GM19452 (cell line): ENCODE measurements around the gene SANBR.
"Not testable (repeated sequence)": the region's sequence is repeated elsewhere in the genome, so short reads cannot be mapped to it uniquely, and the experiment has no call there.

Experiments
- ATAC-seq: cut with Tn5 transposase; IDR thresholded peaks from one replicate; pipeline ENCODE4 v1.9.1; 2021; ENCODE audit not compliant: unreplicated experiment

SANBR gene

DNA sequence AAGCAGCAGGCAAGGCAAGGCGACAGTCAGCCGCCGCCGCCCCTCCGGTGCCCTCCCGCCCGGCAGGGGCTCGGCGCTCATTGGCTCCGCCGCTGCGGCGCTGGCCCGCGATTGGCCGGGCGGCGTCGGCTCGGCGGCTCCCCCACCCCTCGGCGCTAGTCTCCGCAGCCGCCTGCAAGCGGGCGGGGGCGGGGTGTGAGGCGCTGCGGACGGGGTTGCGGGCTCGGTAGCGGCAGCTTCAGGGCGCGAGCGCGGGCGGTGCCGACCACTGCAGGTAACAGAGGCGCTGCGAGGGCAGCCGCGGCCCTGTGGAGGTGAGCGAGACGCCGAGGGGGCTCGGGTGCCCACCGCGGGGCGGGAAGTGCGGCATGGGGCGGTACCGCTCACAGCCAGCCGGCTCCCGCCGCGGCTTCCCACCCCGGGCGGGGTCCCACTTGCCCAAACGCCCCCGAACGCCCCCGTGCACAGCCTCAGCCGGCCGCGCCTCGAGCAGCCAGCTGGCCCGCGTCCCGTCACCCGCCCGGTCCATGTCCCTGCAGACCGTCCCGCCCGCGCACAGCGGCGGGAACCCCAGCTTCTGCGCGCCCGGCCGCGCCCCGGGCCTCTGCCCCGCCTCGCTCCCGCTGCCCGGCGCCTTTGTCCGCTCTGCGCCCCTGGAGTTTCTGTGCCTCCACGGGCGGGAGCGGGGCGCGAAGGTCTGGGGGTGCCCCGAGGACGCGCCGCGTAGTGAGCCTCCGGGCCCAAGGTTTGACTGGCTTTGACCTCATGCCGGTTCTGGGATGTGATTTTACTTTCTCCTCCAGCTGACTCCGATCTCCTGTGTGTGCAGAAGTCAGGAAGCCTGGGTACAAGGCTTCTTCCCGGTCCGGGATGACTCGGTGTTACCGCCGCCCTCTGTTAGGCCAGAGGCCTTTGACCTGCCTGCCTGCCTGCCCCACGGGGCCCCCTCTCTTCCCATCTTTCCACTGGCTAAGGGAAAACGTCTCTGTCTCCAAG, at the start of gene SANBR:
SANBR (plus strand) TSS at position 158 of the 996 bp plus-strand sequence. CDS start 4,480 bp downstream, outside the sequence.
- peak; percentile 97 for ATAC-seq

DNA sequence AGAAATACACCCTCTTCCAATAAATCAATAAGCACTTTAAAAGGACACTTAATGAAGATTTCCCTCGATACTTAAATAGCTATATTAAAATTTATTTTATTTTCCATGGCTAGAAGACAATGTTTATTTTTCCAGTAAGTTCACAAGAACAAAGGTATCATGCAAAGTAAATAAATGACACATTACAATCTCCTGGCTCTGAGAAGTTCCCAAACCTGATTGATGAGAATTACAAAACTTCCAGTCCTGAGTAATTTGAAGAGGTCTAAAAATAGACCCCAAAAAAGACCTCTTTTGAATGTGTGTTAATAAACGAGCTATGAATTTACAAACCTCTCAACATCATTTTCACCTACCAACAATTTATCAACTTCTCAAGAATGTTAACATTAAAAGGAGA, 49.7 kb upstream of the SANBR start:
- no peak for ATAC-seq

DNA sequence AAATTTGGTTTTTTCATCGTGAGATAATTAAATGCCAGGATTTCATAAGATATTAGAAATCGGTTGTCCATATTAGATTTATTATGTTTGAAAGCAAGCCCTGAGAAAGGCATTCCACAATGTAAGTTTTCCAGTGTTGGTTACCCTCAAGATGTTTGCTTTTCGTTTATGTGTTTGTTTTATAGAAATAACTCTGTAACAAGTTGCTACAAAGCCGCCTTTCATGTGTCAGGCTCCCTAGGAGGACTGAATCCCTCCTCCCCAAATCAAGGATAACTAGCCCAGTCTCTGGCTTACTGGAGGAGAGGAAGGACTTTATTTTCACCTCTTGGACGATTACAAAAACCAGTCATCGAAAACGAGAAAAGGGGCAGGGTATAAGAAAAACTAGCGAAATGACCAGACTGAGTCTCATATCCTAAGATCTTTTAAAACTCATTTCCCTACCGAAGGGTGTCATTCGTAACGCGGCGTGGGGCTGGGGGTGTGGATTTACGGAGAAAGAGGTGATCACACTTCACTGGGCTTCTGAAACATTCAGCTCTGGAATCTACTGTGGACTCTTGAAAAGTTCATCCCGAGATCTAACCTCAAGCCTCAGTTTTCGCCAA, 49.2 kb upstream of the SANBR start:
- peak; percentile 9 for ATAC-seq

DNA sequence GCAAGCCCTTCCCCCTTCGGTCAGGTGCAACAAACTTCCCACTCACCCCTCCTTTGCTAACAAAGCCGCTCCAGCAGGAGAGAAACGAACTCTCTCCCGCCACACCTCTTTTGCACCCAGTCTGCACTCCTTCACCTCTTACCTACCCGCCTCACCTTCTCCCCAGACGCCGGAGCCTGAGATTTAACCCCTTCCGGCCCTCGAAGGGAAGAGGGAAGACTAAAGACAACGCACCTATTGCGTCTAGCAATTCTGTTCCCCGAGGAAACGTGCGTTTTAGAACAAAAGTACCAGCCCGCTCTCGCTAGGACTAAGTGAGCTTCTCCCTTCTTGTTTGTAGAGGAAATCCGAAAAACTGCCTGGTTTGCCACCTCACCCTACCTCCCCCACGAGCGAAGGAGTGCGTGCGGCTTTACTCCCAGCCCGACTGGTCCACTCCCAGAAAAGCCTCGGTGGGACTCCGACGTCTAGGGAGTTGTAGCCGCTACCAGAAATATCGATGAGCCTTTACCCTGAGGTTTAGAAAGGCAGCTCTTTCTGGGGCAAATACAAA, 48.6 kb upstream of the SANBR start:
- ATAC-seq: peak; percentile 62

DNA sequence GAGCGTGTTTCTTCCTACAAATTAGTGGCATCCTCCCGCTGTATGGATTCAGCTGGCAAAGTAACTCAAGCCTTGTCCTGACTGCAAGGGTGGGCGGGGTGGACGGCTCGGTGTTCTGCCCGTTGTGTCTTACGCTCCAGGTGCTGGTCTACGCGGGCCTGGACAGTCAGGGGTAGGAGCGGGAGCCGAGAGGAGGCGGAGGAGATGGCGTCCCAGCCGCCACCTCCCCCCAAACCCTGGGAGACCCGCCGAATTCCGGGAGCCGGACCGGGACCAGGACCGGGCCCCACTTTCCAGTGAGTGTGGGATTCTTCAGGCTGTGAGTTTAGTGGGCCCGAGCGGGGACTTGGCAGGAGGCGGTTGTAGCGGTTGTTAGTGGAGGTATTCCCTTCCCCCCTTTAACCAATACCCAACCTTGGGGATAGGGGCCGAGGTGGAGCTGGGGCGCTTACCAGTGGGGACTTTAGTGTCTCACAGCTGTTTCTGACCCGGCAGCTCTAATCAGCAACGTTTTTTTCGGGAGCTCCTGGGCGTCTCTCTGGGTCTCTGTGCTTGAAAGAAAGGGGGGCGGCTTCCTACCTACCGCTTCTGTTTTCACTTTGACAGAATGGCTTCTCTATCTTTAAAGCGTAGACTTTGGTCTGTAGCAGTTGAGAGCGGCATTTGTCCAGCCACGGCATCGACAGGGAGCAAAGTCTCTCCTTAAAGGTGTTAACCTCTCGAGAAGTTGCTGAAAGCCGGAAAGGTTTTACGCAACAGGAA, 47.9 kb upstream of the SANBR start, which contains the start of the genes PEX13 and PUS10:
PEX13 (plus strand) TSS at position 165 of the 762 bp plus-strand sequence; CDS start at position 205, 40 bp downstream.
PUS10 (minus strand) TSS at position 700 of the 762 bp plus-strand sequence. CDS start 6,365 bp downstream, outside the sequence.
- ATAC-seq: peak; percentile 62

DNA sequence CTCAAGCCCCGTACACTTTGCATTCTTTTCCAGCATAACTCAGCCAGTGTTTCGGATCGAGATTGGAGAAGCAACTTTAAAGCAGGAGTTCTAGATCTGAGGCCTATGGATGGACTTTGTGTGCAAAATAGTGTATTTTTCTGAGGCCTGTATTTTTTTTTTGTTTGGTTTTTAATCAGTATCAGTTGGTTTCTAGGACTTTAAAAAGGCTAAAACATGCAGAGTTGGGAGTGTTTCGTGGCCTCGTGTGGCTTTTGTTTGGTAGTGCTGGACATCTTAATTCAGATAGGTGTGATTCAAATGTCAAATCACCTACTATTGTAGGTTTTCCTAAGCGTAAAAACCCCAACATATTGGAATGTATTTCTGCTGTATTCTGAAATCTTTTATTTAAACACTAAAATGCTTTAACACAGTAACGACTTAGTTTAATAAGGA, 47.3 kb upstream of the SANBR start:
- ATAC-seq: no peak

DNA sequence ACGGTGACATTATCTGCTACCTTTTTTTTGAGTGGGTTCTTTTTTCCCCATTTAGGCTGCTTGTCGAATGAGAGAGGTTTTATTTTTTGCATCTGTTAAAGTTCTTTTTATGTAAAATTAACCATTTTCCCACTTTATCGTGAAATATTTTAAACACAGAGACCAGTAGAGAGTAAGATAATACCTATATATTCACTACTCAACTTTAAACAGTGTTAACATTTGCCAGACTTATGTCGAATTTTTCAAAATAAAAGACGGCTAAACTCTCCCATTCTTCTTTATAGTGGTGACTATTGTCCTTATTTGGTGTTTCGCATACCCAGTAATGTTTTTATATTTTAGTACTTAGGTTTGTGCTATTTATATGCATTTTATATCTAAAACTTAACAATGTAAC, 46.9 kb upstream of the SANBR start:
- ATAC-seq: no peak

DNA sequence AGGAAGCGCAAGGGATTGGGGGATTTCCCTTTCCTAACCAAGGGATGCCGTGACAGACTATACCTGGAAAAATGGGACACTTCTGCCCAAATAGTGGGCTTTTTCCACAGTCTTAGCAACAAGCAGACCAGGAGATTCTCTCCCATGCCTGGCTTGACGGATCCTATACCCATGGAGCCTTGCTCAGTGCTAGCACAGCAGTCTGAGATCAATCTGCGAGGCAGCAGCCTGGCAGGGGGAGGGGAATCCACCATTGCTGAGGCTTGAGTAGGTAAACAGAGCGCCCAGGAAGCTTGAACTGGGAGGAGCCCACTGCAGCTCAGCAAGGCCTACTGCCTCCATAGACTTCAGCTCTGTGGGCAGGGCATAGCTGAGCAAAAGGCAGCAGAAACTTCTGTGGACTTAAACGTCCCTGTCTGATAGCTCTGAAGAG, 44.4 kb upstream of the SANBR start:
- no peak for ATAC-seq

DNA sequence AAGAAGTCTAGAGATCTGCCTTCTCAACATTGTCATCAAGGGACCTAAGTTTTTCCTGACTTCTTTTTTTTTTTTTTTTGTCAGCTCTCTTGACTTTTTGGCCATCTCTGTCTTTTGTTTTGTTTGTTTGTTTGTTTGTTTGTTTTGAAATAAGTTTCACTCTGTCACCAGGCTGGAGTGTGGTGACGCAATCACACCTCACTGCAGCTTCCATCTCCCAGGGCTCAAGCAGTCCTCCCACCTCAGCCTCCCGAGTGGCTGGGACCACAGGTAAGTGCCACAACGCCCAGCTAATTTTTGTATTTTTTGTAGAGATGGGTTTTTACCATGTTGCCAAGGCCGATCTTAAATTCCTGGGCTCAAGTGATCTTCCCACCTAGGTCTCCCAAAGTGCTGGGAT, 42.0 kb upstream of the SANBR start:
- ATAC-seq: no peak

DNA sequence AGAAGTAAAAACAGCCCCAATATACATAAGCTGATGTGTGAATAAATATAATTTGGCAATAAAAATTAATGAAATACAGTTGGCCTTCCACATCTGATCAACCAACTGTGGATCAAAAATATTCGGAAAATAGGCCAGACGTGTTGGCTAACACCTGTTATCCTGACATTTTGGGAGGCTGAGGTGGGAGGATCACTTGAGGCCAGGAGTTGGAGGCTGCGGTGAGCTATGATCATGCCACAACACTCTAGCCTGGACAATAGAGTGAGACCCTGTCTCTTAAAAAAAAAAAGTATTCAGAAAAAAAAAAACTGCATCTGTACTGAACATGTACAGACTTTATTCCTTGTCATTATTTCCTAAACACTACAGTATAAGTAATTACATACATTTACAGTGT, 36.1 kb upstream of the SANBR start:
- no peak for ATAC-seq

DNA sequence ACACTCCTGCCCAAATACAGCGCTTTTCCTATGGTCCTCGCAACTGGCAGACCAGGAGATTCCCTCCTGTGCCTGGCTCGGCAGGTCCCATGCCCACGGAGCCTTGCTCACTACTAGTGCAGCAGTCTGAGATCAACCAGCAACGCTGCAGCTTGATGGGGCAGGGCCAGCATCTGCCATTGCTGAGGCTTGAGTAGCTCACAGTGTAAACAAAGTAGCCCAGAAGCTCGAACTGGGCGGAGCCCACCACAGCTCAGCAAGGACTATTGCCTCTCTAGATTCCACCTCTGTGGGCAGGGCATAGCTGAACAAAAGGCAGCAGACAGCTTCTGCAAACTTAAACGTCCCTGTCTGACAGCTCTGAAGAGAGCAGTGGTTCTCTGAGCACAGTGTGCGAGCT, 31.1 kb upstream of the SANBR start:
- not testable (repeated sequence) for ATAC-seq

DNA sequence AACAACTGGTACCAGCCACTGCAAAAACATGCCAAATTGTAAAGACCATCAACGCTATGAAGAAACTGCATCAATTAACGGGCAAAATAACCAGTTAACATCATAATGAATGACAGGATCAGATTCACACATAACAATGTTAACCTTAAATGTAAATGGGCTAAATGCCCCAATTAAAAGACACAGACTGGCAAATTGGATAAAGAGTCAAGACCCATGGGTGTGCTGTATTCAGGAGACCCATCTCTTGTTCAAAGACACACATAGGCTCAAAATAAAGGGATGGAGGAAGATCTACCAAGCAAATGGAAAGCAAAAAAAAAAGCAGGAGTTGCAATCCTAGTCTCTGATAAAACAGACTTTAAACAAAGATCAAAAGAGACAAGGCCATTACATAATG, 29.0 kb upstream of the SANBR start:
- ATAC-seq: not testable (repeated sequence)

DNA sequence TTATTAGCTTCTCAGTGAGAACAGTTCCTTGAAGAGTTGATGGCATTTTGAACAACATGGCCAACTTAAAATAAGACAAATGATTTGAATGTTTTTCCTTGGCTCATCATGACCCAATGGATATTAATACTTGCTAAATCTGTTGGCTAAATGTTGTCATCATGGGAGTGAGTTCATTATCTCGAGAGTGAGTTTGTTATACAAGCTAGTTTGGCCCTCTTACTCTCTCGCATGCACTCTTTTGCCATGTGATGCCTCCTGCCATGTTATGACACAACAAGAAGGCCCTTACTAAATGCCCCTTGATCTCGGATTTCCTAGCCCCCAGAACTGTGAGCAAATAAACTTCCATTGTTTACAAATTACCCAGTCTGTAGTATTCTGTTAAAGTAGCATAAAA, 22.9 kb upstream of the SANBR start:
- ATAC-seq: no peak

DNA sequence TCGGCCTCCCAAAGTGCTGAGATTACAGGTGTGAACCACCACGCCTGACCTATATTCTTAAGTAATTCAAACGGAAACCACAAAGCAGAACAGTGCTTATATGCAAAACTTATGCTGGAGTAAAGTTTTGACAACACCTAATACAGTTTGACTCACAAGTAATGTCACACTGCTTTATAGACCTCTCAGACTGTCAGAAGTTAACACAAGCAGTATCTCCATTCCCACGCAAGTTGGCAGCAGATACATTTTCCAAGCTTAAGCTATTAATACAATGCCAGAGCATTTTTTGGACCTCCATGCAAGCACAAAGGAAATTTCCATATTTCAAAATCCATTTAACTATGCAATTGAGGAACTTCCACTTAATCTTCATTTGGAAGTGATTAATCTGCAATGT, 21.0 kb upstream of the SANBR start:
- ATAC-seq: no peak

DNA sequence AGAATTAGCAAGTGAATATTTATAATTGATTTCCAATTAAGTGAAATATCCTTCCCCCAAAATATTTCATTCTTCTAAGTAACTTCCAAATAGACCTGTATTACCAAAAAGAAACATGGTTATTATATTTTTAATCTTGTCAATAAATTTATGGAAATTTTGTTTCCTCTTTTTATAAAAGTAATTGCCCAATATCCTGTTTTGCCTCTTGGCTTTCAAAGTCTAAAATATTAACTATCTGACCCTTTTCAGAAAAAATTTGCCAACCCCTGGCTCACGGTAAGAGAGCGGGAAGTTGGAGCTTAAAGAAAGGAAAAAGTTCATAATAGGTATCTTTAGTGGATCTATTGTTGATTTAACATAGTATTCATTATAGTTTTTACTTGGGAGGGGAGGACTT, 20.4 kb upstream of the SANBR start:
- ATAC-seq: no peak

DNA sequence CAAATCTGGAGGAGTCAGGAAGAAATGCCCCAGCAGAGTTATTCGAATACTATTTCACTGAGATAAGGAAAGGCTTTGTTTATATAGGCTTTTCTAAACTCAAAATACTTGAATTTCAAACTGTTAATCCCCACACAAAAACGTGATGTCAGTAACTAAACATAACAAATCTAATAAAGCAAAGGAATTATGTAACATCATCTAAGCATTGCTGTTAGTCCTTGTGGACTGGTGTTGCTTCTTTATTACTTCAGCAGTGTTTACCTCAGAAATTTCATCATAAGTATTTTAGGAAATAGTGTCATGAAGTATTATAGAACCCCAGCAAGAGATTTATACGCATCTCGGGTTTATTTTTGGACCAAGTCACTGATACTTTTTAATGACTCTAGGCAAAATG, 19.7 kb upstream of the SANBR start:
- ATAC-seq: no peak

DNA sequence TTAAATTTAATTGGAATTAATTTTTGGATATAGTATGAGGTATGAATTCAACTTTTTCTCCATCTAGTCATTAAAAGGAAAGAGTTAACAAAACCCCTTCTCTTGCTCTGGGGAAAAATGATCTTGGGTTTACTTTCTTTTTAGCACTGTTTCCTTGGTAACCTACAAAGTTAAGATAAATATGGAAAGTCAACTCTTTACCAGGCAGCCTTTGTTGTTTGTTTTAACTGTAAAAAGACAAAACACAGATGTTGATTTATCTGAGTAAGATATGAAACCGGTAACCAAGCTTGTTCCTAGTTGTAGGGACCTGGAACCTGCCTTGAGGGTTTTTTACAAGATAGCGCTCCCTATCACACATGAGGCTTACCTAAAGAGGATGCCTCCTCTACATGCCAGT, 10.1 kb upstream of the SANBR start:
- no peak for ATAC-seq

DNA sequence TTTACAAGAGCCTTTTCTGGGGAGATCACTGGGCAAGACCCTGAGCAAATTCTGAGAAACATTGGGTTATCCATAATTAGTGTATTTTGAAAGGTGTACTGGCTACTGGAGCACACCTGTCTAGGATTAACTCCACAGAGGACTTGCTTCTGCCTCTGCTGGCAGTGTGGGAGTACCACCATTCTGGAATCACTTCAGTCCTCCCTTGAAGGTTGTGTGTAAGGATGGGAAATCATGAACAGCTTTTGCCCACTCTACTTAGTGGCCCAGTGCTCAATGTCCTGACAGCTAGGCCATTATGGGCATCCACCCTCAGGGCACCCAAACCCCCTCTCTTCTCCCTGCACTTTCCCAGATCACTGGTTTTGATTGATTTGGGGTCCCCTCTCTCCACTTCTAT, 8.1 kb upstream of the SANBR start:
- no peak for ATAC-seq

DNA sequence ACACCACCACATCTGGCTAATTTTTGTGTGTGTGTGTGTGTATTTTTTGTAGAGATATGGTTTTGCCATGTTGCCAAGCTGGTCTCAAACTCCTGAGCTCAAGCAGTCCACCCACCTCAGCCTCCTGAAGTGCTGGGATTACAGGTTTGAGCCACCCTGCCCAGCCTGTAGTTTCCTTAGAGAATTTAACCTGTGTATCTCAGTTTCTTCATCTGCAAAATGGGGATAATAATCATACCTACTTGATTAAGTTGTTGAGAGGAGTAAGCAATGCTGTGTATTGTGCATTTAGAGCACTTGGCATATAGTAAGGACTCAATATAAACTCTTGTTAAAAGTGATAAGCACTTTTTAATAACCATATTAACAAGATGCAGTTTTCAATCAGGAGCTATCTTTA, 6.3 kb upstream of the SANBR start:
- no peak for ATAC-seq

DNA sequence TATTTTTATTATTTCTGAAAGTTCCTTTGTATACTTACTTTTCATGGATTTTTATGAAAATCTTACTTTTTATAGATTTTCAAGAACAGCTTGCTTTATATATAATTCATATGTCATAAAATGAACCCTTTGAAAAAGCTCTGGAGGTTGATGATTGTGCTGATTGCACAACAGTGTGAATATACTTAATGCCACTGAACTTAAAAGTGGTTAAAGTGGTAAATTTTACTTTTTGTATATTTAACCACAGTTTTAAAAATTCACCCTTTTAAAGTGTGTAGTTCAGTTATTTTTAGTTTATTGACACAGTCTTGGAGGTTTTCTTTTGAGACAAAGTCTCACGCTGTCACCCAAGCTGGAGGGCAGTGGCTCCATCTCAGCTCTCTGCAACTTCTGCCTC, 8.4 kb downstream of the SANBR start:
- no peak for ATAC-seq

DNA sequence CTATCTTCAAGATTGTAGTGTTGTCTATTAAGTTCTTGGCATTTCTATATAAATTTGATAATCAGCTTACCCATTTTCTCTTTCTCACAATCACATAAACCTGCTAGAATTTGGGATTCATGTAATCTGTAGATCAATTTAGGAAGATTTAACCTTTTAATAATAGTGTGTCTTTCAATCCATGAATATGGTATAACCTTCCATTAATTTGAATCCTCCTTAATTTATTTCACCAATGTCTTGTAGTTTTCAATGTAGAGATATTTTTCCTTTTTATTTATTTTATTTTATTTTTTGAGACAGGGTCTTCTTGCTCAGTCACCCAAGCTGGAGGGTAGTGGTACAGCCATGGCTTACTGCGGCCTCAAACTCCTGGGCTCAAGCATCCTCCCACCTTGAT, 20.2 kb downstream of the SANBR start:
- no peak for ATAC-seq
